ENCODE results near the gene CMPK1. TPM values are rescaled to one million over a fixed set of nuclear protein-coding genes. Genes with fewer than 3 reads are reported as not detected.

CMPK1 gene
- total RNA-seq, 1 experiment from 2014 or later: 168 TPM

GRCh38 chr1:47424336-47424982 is 90.9 kb downstream of the CMPK1 start:
- DNase-seq (ENCODE audit: low read depth): peak; percentile 54

Other genes with a start within 250 kb of the CMPK1 start
- not detected in 2 replicates for gene CYP4A22, start 196.3 kb upstream of the CMPK1 start, total RNA-seq (2014; rRNA removed; shearing (Covaris generic))
- gene PDZK1IP1, start 143.8 kb upstream of the CMPK1 start, total RNA-seq (2014; rRNA removed; shearing (Covaris generic)): not detected in 2 replicates
- gene TAL1, start 101.6 kb upstream of the CMPK1 start, total RNA-seq (2014; rRNA removed; shearing (Covaris generic)): not detected in 2 replicates
- 31.6 and 38.8 TPM in 2 replicates for gene STIL, start 19.6 kb upstream of the CMPK1 start, total RNA-seq (2014; rRNA removed; shearing (Covaris generic))
- not detected in 2 replicates for gene FOXE3, start 82.5 kb downstream of the CMPK1 start, total RNA-seq (2014; rRNA removed; shearing (Covaris generic))
- gene FOXD2, start 104.3 kb downstream of the CMPK1 start, total RNA-seq (2014; rRNA removed; shearing (Covaris generic)): 0.20 and 0.48 TPM in 2 replicates

All from RPMI7951 (cell line).